ENCODE measurements around the gene ZDBF2. TPM values are rescaled to one million over a fixed set of nuclear protein-coding genes. Genes with fewer than 3 reads are reported as not detected.
"Not testable (repeated sequence)": the region's sequence is repeated elsewhere in the genome, so short reads cannot be mapped to it uniquely, and the experiment has no call there.

ZDBF2 gene
- total and polyA plus RNA-seq, 2 donors, result 3.1 to 7.9 TPM

GRCh38 chr2:206299608-206300007, 25.1 kb downstream of the ZDBF2 start:
- H3K27ac ChIP-seq (ENCODE audit: low read depth in 1 of 2, low read length in 1 of 2); H3K9me3 ChIP-seq (ENCODE audit: control insufficient read depth in 2 of 2, insufficient read depth in 1 of 2, low read length in 1 of 2); H3K27me3 ChIP-seq (ENCODE audit: control insufficient read depth in 2 of 2, insufficient read depth in 1 of 2, low read length in 1 of 2); H3K36me3 ChIP-seq (ENCODE audit: control insufficient read depth in 2 of 2, insufficient read depth in 2 of 2, low read length in 1 of 2); H3K4me3 ChIP-seq (ENCODE audit: low read length in 2 of 2); DNase-seq (ENCODE audit: low read depth in 6 of 9, low spot score in 9 of 9); H3K4me1 ChIP-seq (ENCODE audit: control insufficient read depth in 2 of 2, insufficient read depth in 2 of 2, low read length in 2 of 2): not testable (repeated sequence)
- 96% methylated on average over 10 of the region's 10 CpGs for WGBS

- H3K9me3 ChIP-seq (ENCODE audit: control insufficient read depth in 2 of 2, insufficient read depth in 1 of 2, low read length in 1 of 2), result no peaks in the 10 kb centered on the region
- 84% methylated on average over 3 of the region's 3 CpGs for WGBS
- no peak overlapping the region for H3K4me3 ChIP-seq (ENCODE audit: low read length in 2 of 2)
- H3K4me1 ChIP-seq (ENCODE audit: control insufficient read depth in 2 of 2, insufficient read depth in 2 of 2, low read length in 2 of 2), result no peaks in the 10 kb centered on the region
- no peak for DNase-seq (ENCODE audit: low read depth in 6 of 9, low spot score in 9 of 9)
- H3K36me3 ChIP-seq (ENCODE audit: control insufficient read depth in 2 of 2, insufficient read depth in 2 of 2, low read length in 1 of 2), result no peaks in the 10 kb centered on the region
- H3K27ac ChIP-seq (ENCODE audit: low read depth in 1 of 2, low read length in 1 of 2), result no peak overlapping the region
- H3K27me3 ChIP-seq (ENCODE audit: control insufficient read depth in 2 of 2, insufficient read depth in 1 of 2, low read length in 1 of 2), result no peaks in the 10 kb centered on the region
These were observed 31.2 kb downstream of the ZDBF2 start for GRCh38 chr2:206305523-206306245.

- 90% methylated on average over 9 of the region's 9 CpGs for WGBS
- no peak overlapping the region for H3K4me3 ChIP-seq (ENCODE audit: low read length in 2 of 2)
- no peaks in the 10 kb centered on the region for H3K4me1 ChIP-seq (ENCODE audit: control insufficient read depth in 2 of 2, insufficient read depth in 2 of 2, low read length in 2 of 2)
- no peaks in the 10 kb centered on the region for H3K9me3 ChIP-seq (ENCODE audit: control insufficient read depth in 2 of 2, insufficient read depth in 1 of 2, low read length in 1 of 2)
- no peak for DNase-seq (ENCODE audit: low read depth in 6 of 9, low spot score in 9 of 9)
- H3K27me3 ChIP-seq (ENCODE audit: control insufficient read depth in 2 of 2, insufficient read depth in 1 of 2, low read length in 1 of 2), result no peaks in the 10 kb centered on the region
- H3K27ac ChIP-seq (ENCODE audit: low read depth in 1 of 2, low read length in 1 of 2), result no peak overlapping the region
- H3K36me3 ChIP-seq (ENCODE audit: control insufficient read depth in 2 of 2, insufficient read depth in 2 of 2, low read length in 1 of 2), result no peaks in the 10 kb centered on the region
These were observed 36.6 kb downstream of the ZDBF2 start for GRCh38 chr2:206311026-206311425.

GRCh38 chr2:206316141-206316540, 41.7 kb downstream of the ZDBF2 start:
- H3K27ac ChIP-seq (ENCODE audit: low read depth in 1 of 2, low read length in 1 of 2), result no peak overlapping the region
- no peak for DNase-seq (ENCODE audit: low read depth in 6 of 9, low spot score in 9 of 9)
- 59% methylated on average over 1 of the region's 1 CpG for whole genome bisulfite sequencing
- H3K4me1 ChIP-seq (ENCODE audit: control insufficient read depth in 2 of 2, insufficient read depth in 2 of 2, low read length in 2 of 2), result no peaks in the 10 kb centered on the region
- H3K36me3 ChIP-seq (ENCODE audit: control insufficient read depth in 2 of 2, insufficient read depth in 2 of 2, low read length in 1 of 2), result no peaks in the 10 kb centered on the region
- no peaks in the 10 kb centered on the region for H3K9me3 ChIP-seq (ENCODE audit: control insufficient read depth in 2 of 2, insufficient read depth in 1 of 2, low read length in 1 of 2)
- no peak overlapping the region for H3K4me3 ChIP-seq (ENCODE audit: low read length in 2 of 2)
- H3K27me3 ChIP-seq (ENCODE audit: control insufficient read depth in 2 of 2, insufficient read depth in 1 of 2, low read length in 1 of 2), result no peaks in the 10 kb centered on the region

- H3K27me3 ChIP-seq (ENCODE audit: control insufficient read depth in 2 of 2, insufficient read depth in 1 of 2, low read length in 1 of 2), result no peaks in the 10 kb centered on the region
- no peaks in the 10 kb centered on the region for H3K4me1 ChIP-seq (ENCODE audit: control insufficient read depth in 2 of 2, insufficient read depth in 2 of 2, low read length in 2 of 2)
- H3K9me3 ChIP-seq (ENCODE audit: control insufficient read depth in 2 of 2, insufficient read depth in 1 of 2, low read length in 1 of 2), result no peaks in the 10 kb centered on the region
- no peak overlapping the region for H3K27ac ChIP-seq (ENCODE audit: low read depth in 1 of 2, low read length in 1 of 2)
- WGBS, result 97% methylated on average over 3 of the region's 3 CpGs
- H3K36me3 ChIP-seq (ENCODE audit: control insufficient read depth in 2 of 2, insufficient read depth in 2 of 2, low read length in 1 of 2), result no peaks in the 10 kb centered on the region
- DNase-seq (ENCODE audit: low read depth in 6 of 9, low spot score in 9 of 9), result no peak
- H3K4me3 ChIP-seq (ENCODE audit: low read length in 2 of 2), result no peak overlapping the region
These were observed 48.6 kb downstream of the ZDBF2 start for GRCh38 chr2:206323033-206323432.

GRCh38 chr2:206323486-206323885, 49.0 kb downstream of the ZDBF2 start:
- Histone ChIP-seq H3K9me3 (ENCODE audit: control insufficient read depth in 2 of 2, insufficient read depth in 1 of 2, low read length in 1 of 2) (no peaks in the 10 kb centered on the region), H3K4me3 (ENCODE audit: low read length in 2 of 2) (no peak overlapping the region), H3K27ac (ENCODE audit: low read depth in 1 of 2, low read length in 1 of 2) (no peak overlapping the region), H3K27me3 (ENCODE audit: control insufficient read depth in 2 of 2, insufficient read depth in 1 of 2, low read length in 1 of 2) (no peaks in the 10 kb centered on the region), H3K36me3 (ENCODE audit: control insufficient read depth in 2 of 2, insufficient read depth in 2 of 2, low read length in 1 of 2) (no peaks in the 10 kb centered on the region), H3K4me1 (ENCODE audit: control insufficient read depth in 2 of 2, insufficient read depth in 2 of 2, low read length in 2 of 2) (no peaks in the 10 kb centered on the region)
- WGBS, result 92% methylated on average over 4 of the region's 4 CpGs
- DNase-seq (ENCODE audit: low read depth in 6 of 9, low spot score in 9 of 9), result no peak

- WGBS, result 96% methylated on average over 6 of the region's 6 CpGs
- Histone ChIP-seq H3K27me3 (ENCODE audit: control insufficient read depth in 2 of 2, insufficient read depth in 1 of 2, low read length in 1 of 2) (no peaks in the 10 kb centered on the region), H3K4me3 (ENCODE audit: low read length in 2 of 2) (no peak overlapping the region), H3K9me3 (ENCODE audit: control insufficient read depth in 2 of 2, insufficient read depth in 1 of 2, low read length in 1 of 2) (no peaks in the 10 kb centered on the region), H3K27ac (ENCODE audit: low read depth in 1 of 2, low read length in 1 of 2) (no peak overlapping the region), H3K36me3 (ENCODE audit: control insufficient read depth in 2 of 2, insufficient read depth in 2 of 2, low read length in 1 of 2) (no peaks in the 10 kb centered on the region), H3K4me1 (ENCODE audit: control insufficient read depth in 2 of 2, insufficient read depth in 2 of 2, low read length in 2 of 2) (no peaks in the 10 kb centered on the region)
- no peak for DNase-seq (ENCODE audit: low read depth in 6 of 9, low spot score in 9 of 9)
These were observed 50.4 kb downstream of the ZDBF2 start for GRCh38 chr2:206324869-206325268.

GRCh38 chr2:206328974-206329373, 54.5 kb downstream of the ZDBF2 start:
- 82% methylated on average over 1 of the region's 1 CpG for WGBS
- Histone ChIP-seq H3K36me3 (ENCODE audit: control insufficient read depth in 2 of 2, insufficient read depth in 2 of 2, low read length in 1 of 2) (no peaks in the 10 kb centered on the region), H3K9me3 (ENCODE audit: control insufficient read depth in 2 of 2, insufficient read depth in 1 of 2, low read length in 1 of 2) (no peaks in the 10 kb centered on the region), H3K27me3 (ENCODE audit: control insufficient read depth in 2 of 2, insufficient read depth in 1 of 2, low read length in 1 of 2) (no peaks in the 10 kb centered on the region), H3K4me3 (ENCODE audit: low read length in 2 of 2) (no peak overlapping the region), H3K4me1 (ENCODE audit: control insufficient read depth in 2 of 2, insufficient read depth in 2 of 2, low read length in 2 of 2) (no peaks in the 10 kb centered on the region), H3K27ac (ENCODE audit: low read depth in 1 of 2, low read length in 1 of 2) (no peak overlapping the region)
- DNase-seq (ENCODE audit: low read depth in 6 of 9, low spot score in 9 of 9), result no peak

GRCh38 chr2:206336861-206337260, 62.4 kb downstream of the ZDBF2 start:
- no peaks in the 10 kb centered on the region for H3K9me3 ChIP-seq (ENCODE audit: control insufficient read depth in 2 of 2, insufficient read depth in 1 of 2, low read length in 1 of 2)
- DNase-seq (ENCODE audit: low read depth in 6 of 9, low spot score in 9 of 9), result no peak
- WGBS, result 91% methylated on average over 2 of the region's 2 CpGs
- H3K36me3 ChIP-seq (ENCODE audit: control insufficient read depth in 2 of 2, insufficient read depth in 2 of 2, low read length in 1 of 2), result no peaks in the 10 kb centered on the region
- H3K4me3 ChIP-seq (ENCODE audit: low read length in 2 of 2), result no peak overlapping the region
- H3K27me3 ChIP-seq (ENCODE audit: control insufficient read depth in 2 of 2, insufficient read depth in 1 of 2, low read length in 1 of 2), result no peaks in the 10 kb centered on the region
- no peak overlapping the region for H3K27ac ChIP-seq (ENCODE audit: low read depth in 1 of 2, low read length in 1 of 2)
- H3K4me1 ChIP-seq (ENCODE audit: control insufficient read depth in 2 of 2, insufficient read depth in 2 of 2, low read length in 2 of 2), result no peaks in the 10 kb centered on the region
